B cell (primary cell): Measurements from ENCODE around the gene CAMK1D.

Experiments
- CTCF ChIP-seq: fragments of 200-600 bp; IDR thresholded peaks from one replicate; pipeline ENCODE4 v1.8.0; 2022; ENCODE audit warnings: antibody characterized with exemption, mild to moderate bottlenecking
- EZH2 ChIP-seq: IDR thresholded peaks from 2 replicates; pipeline ENCODE4 v1.6.1; 2012; ENCODE audit warnings: borderline replicate concordance, low read depth, mild to moderate bottlenecking, moderate library complexity, low read length; ENCODE audit not compliant: insufficient read depth, poor library complexity, severe bottlenecking

GRCh38 chr10:12848439-12849173, 499.3 kb downstream of the CAMK1D start:
- TF ChIP-seq CTCF (no peak), EZH2 (no peak)
